Thymus (tissue), 11 donors: ENCODE data around the gene NFILZ. TPM values are rescaled to one million over a fixed set of nuclear protein-coding genes. Genes with fewer than 3 reads are reported as not detected.

ENCODE experiments used
- DNase-seq, 9 donors: peaks; one replicate each; pipeline ENCODE4 v3.0.0-alpha.2; 2013; ENCODE audit warnings: low spot score in 9 of 9, low read depth in 6 of 9, missing footprints in 1 of 9
- H3K27ac ChIP-seq, 2 donors: one replicate each; pipeline ENCODE4 v1.5.1; 2013; ENCODE audit warnings: control low read depth in 1 of 2, low read depth in 1 of 2, low read length in 1 of 2, mild to moderate bottlenecking in 1 of 2, moderate library complexity in 1 of 2
- H3K27me3 ChIP-seq, 2 donors: one replicate each; pipeline ENCODE4 v1.5.1; 2013; ENCODE audit warnings: low read length in 1 of 2; ENCODE audit not compliant: control insufficient read depth in 2 of 2, insufficient read depth in 1 of 2
- H3K36me3 ChIP-seq, 2 donors: one replicate each; pipeline ENCODE4 v1.5.1; 2013; ENCODE audit warnings: low read length in 1 of 2, mild to moderate bottlenecking in 1 of 2, moderate library complexity in 1 of 2; ENCODE audit not compliant: control insufficient read depth in 2 of 2, insufficient read depth in 2 of 2
- H3K4me1 ChIP-seq, 2 donors: one replicate each; pipeline ENCODE4 v1.5.1; 2013; ENCODE audit warnings: low read length in 2 of 2; ENCODE audit not compliant: control insufficient read depth in 2 of 2, insufficient read depth in 2 of 2
- H3K4me3 ChIP-seq, 2 donors: one replicate each; pipeline ENCODE4 v1.5.1; 2013; ENCODE audit warnings: low read length in 2 of 2, control low read depth in 1 of 2, mild to moderate bottlenecking in 1 of 2
- H3K9me3 ChIP-seq, 2 donors: one replicate each; pipeline ENCODE4 v1.5.1; 2013; ENCODE audit warnings: low read length in 1 of 2, mild to moderate bottlenecking in 1 of 2; ENCODE audit not compliant: control insufficient read depth in 2 of 2, insufficient read depth in 1 of 2
- WGBS: extraction: QIAGEN DNeasy Blood & Tissue Kit; methylation state at CpG from one replicate; pipeline ENCODE4 v1.1.7; 2013; 5-methylcytosine and 5-hydroxymethylcytosine counted together
- polyA plus RNA-seq: library from polyadenylated mRNA; stranded (reverse); fragments of 200-250 nt; gene quantifications from one replicate; pipeline ENCODE4 v1.2.3, GENCODE V29; 2013
- total RNA-seq: library from RNA; stranded (reverse); fragments of 120-200 nt; gene quantifications from one replicate; pipeline ENCODE4 v1.2.4, GENCODE V29; 2013
- donor health status: healthy.

NFILZ gene
- total and polyA plus RNA-seq, 2 donors, result not detected

GRCh38 chr19:8595651-8596050 lies 34.8 kb upstream of the NFILZ start:
- WGBS, result 95% methylated on average over 15 of the region's 15 CpGs
- Histone ChIP-seq H3K9me3 (peaks cover 6 to 25% of the 10 kb centered on the region in 2 donors), H3K4me3 (no peak overlapping the region), H3K36me3 (peaks cover 10 to 24% of the 10 kb centered on the region in 2 donors), H3K4me1 (peaks cover 0 to 15% of the 10 kb centered on the region in 2 donors), H3K27me3 (peaks cover 0 to 20% of the 10 kb centered on the region in 2 donors), H3K27ac (no peak overlapping the region)
- no peak for DNase-seq

- no peak for DNase-seq
- Histone ChIP-seq H3K4me3 (no peak overlapping the region), H3K4me1 (peaks cover 0 to 15% of the 10 kb centered on the region in 2 donors), H3K27ac (no peak overlapping the region), H3K27me3 (peaks cover 0 to 17% of the 10 kb centered on the region in 2 donors), H3K36me3 (peaks cover 13 to 29% of the 10 kb centered on the region in 2 donors), H3K9me3 (peaks cover 6 to 28% of the 10 kb centered on the region in 2 donors)
- 94% methylated on average over 23 of the region's 23 CpGs for WGBS
Observed at GRCh38 chr19:8596168-8596567, 34.3 kb upstream of the NFILZ start.

- WGBS, result 94% methylated on average over 2 of the region's 2 CpGs
Observed at GRCh38 chr19:8600064-8600463, 30.4 kb upstream of the NFILZ start.

GRCh38 chr19:8600816-8601215 lies 29.6 kb upstream of the NFILZ start:
- peaks cover 24 to 35% of the 10 kb centered on the region in 2 donors for H3K36me3 ChIP-seq
- no peaks in the 10 kb centered on the region for H3K4me1 ChIP-seq
- no peaks in the 10 kb centered on the region for H3K27me3 ChIP-seq
- no peak overlapping the region for H3K27ac ChIP-seq
- WGBS, result 97% methylated on average over 16 of the region's 16 CpGs
- DNase-seq, result no peak
- peaks cover 2 to 20% of the 10 kb centered on the region in 2 donors for H3K9me3 ChIP-seq
- no peak overlapping the region for H3K4me3 ChIP-seq

More at GRCh38 chr19:8600064-8600463, 30.4 kb upstream of the NFILZ start:
- no peak for DNase-seq
- no peaks in the 10 kb centered on the region for H3K4me1 ChIP-seq
- H3K27ac ChIP-seq, result no peak overlapping the region
- no peak overlapping the region for H3K4me3 ChIP-seq
- H3K36me3 ChIP-seq, result peaks cover 23 to 33% of the 10 kb centered on the region in 2 donors
- peaks cover under 1 to 13% of the 10 kb centered on the region in 2 donors for H3K9me3 ChIP-seq
- no peaks in the 10 kb centered on the region for H3K27me3 ChIP-seq

GRCh38 chr19:8601796-8602195 lies 28.6 kb upstream of the NFILZ start:
- no peak for DNase-seq
- no peak overlapping the region for H3K27ac ChIP-seq
- no peak overlapping the region for H3K4me3 ChIP-seq
- no peaks in the 10 kb centered on the region for H3K27me3 ChIP-seq
- H3K36me3 ChIP-seq, result peaks cover 20 to 31% of the 10 kb centered on the region in 2 donors
- no peaks in the 10 kb centered on the region for H3K4me1 ChIP-seq
- 96% methylated on average over 5 of the region's 5 CpGs for WGBS
- H3K9me3 ChIP-seq, result peaks cover 2 to 19% of the 10 kb centered on the region in 2 donors

- H3K4me1 ChIP-seq, result peaks cover 0 to 24% of the 10 kb centered on the region in 2 donors
- DNase-seq, result no peak
- peaks cover 2 to 17% of the 10 kb centered on the region in 2 donors for H3K9me3 ChIP-seq
- H3K36me3 ChIP-seq, result peaks cover 15 to 19% of the 10 kb centered on the region in 2 donors
- H3K27ac ChIP-seq, result no peak overlapping the region
- 97% methylated on average over 17 of the region's 17 CpGs for WGBS
- H3K4me3 ChIP-seq, result no peak overlapping the region
- peaks cover 0 to 11% of the 10 kb centered on the region in 2 donors for H3K27me3 ChIP-seq
Observed at GRCh38 chr19:8605514-8605913, 24.9 kb upstream of the NFILZ start.

- no peak overlapping the region for H3K27ac ChIP-seq
- peaks cover 8% of the 10 kb centered on the region in 2 donors for H3K36me3 ChIP-seq
- H3K4me1 ChIP-seq, result peaks cover 6 to 36% of the 10 kb centered on the region in 2 donors
- no peak for DNase-seq
- 97% methylated on average over 4 of the region's 4 CpGs for WGBS
- H3K4me3 ChIP-seq, result no peak overlapping the region
- H3K9me3 ChIP-seq, result peaks cover 2 to 17% of the 10 kb centered on the region in 2 donors
- H3K27me3 ChIP-seq, result peaks cover 0 to 11% of the 10 kb centered on the region in 2 donors
Observed at GRCh38 chr19:8607386-8607785, 23.0 kb upstream of the NFILZ start.

- Histone ChIP-seq H3K4me3 (peak overlapping the region; percentile 66 to 79), H3K9me3 (peaks cover 2 to 17% of the 10 kb centered on the region in 2 donors), H3K27me3 (peaks cover 0 to 11% of the 10 kb centered on the region in 2 donors), H3K27ac (peak overlapping the region in 1 of 2 donors; percentile 20), H3K4me1 (peaks cover 6 to 42% of the 10 kb centered on the region in 2 donors), H3K36me3 (peaks cover 3 to 8% of the 10 kb centered on the region in 2 donors)
- DNase-seq, result no peak
- WGBS, result 76% methylated on average over 5 of the region's 5 CpGs
Observed at GRCh38 chr19:8608941-8609278, 21.5 kb upstream of the NFILZ start.

- Histone ChIP-seq H3K36me3 (peaks cover 3 to 8% of the 10 kb centered on the region in 2 donors), H3K27ac (peak overlapping the region; percentile 7 to 20), H3K4me3 (peak overlapping the region; percentile 66 to 79), H3K4me1 (peaks cover 6 to 42% of the 10 kb centered on the region in 2 donors), H3K27me3 (peaks cover 0 to 11% of the 10 kb centered on the region in 2 donors), H3K9me3 (peaks cover 2 to 17% of the 10 kb centered on the region in 2 donors)
- WGBS, result 9% methylated on average over 47 of the region's 47 CpGs
- DNase-seq, result peak in 1 of 9 donors; percentile 46
Observed at GRCh38 chr19:8609279-8610040, 21.0 kb upstream of the NFILZ start.
